H9 (cell line): ENCODE measurements around the gene HS3ST1. TPM values are rescaled to one million over a fixed set of nuclear protein-coding genes. Genes with fewer than 3 reads are reported as not detected.

Source experiments
- DNase-seq: peaks from one replicate; pipeline ENCODE4 v3.0.0-alpha.2; 2017
- H2AFZ ChIP-seq: one replicate; pipeline ENCODE4 v1.6.1; 2013; ENCODE audit warnings: mild to moderate bottlenecking, low read length, control low read depth, moderate library complexity
- H2AK5ac ChIP-seq: 2 replicates; pipeline ENCODE4 v1.6.1; 2013; ENCODE audit warnings: low read length, control low read depth, mixed read lengths; ENCODE audit not compliant: insufficient read length
- H2BK120ac ChIP-seq: one replicate; pipeline ENCODE4 v1.6.1; 2013; ENCODE audit warnings: low read depth, mild to moderate bottlenecking, low read length, control low read depth, inconsistent platforms; ENCODE audit not compliant: poor library complexity, severe bottlenecking
- H2BK12ac ChIP-seq: 2 replicates; pipeline ENCODE4 v1.6.1; 2013; ENCODE audit warnings: low read length, control low read depth, mixed read lengths, low read depth; ENCODE audit not compliant: insufficient read length
- H2BK15ac ChIP-seq: 2 replicates; pipeline ENCODE4 v1.6.1; 2013; ENCODE audit warnings: low read depth, low read length, control low read depth
- H2BK20ac ChIP-seq: one replicate; pipeline ENCODE4 v1.6.1; 2013; ENCODE audit warnings: low read depth, mild to moderate bottlenecking, low read length, control low read depth, inconsistent platforms; ENCODE audit not compliant: poor library complexity, severe bottlenecking
- H2BK5ac ChIP-seq: 2 replicates; pipeline ENCODE4 v1.6.1; 2013; ENCODE audit warnings: low read length, control low read depth, mixed read lengths; ENCODE audit not compliant: insufficient read length
- H3K14ac ChIP-seq: 2 replicates; pipeline ENCODE4 v1.6.1; 2013; ENCODE audit warnings: low read length, control low read depth; ENCODE audit not compliant: insufficient read depth
- H3K18ac ChIP-seq: 2 replicates; pipeline ENCODE4 v1.6.1; 2013; ENCODE audit warnings: low read depth, mild to moderate bottlenecking, mixed read lengths, low read length, control low read depth; ENCODE audit not compliant: insufficient read length
- H3K23ac ChIP-seq: 2 replicates; pipeline ENCODE4 v1.6.1; 2013; ENCODE audit warnings: low read length, control low read depth, mixed read lengths, low read depth; ENCODE audit not compliant: insufficient read length
- H3K23me2 ChIP-seq: 2 replicates; pipeline ENCODE4 v1.6.1; 2013; ENCODE audit warnings: low read depth, mild to moderate bottlenecking, mixed read lengths, low read length, control low read depth; ENCODE audit not compliant: insufficient read length, poor library complexity, severe bottlenecking
- H3K27ac ChIP-seq: 2 replicates; pipeline ENCODE4 v1.5.1; 2013; ENCODE audit warnings: low read length, control low read depth, mixed read lengths, low read depth; ENCODE audit not compliant: insufficient read length
- H3K27me3 ChIP-seq: 2 replicates; pipeline ENCODE4 v1.6.1; 2013; ENCODE audit warnings: low read length, control low read depth, inconsistent platforms; ENCODE audit not compliant: insufficient read depth
- H3K4ac ChIP-seq: 2 replicates; pipeline ENCODE4 v1.6.1; 2013; ENCODE audit warnings: low read depth, mild to moderate bottlenecking, control low read depth, inconsistent platforms, low read length, moderate library complexity
- H3K4me1 ChIP-seq: 2 replicates; pipeline ENCODE4 v1.6.1; 2013; ENCODE audit warnings: low read length, control low read depth, inconsistent platforms; ENCODE audit not compliant: insufficient read depth
- H3K4me2 ChIP-seq: 2 replicates; pipeline ENCODE4 v1.6.1; 2013; ENCODE audit warnings: low read length, control low read depth, mixed read lengths; ENCODE audit not compliant: insufficient read length, insufficient read depth
- H3K56ac ChIP-seq: 2 replicates; pipeline ENCODE4 v1.6.1; 2013; ENCODE audit warnings: low read depth, mild to moderate bottlenecking, mixed read lengths, low read length, control low read depth; ENCODE audit not compliant: insufficient read length
- H3K79me1 ChIP-seq: 2 replicates; pipeline ENCODE4 v1.6.1; 2013; ENCODE audit warnings: low read depth, mild to moderate bottlenecking, moderate library complexity, low read length, control low read depth, inconsistent platforms; ENCODE audit not compliant: insufficient read depth, poor library complexity, severe bottlenecking
- H3K79me2 ChIP-seq: 2 replicates; pipeline ENCODE4 v1.6.1; 2013; ENCODE audit warnings: low read length, control low read depth, inconsistent platforms; ENCODE audit not compliant: insufficient read depth
- H3K9ac ChIP-seq: 2 replicates; pipeline ENCODE4 v1.6.1; 2013; ENCODE audit warnings: low read length, control low read depth, mixed read lengths; ENCODE audit not compliant: insufficient read length; ENCODE audit errors: extremely low read depth
- H3K9me3 ChIP-seq: one replicate; pipeline ENCODE4 v1.6.1; 2013; ENCODE audit warnings: low read depth, low read length, inconsistent platforms; ENCODE audit not compliant: control insufficient read depth
- H3T11ph ChIP-seq: one replicate; pipeline ENCODE4 v1.6.1; 2013; ENCODE audit warnings: mild to moderate bottlenecking, low read length, control low read depth, inconsistent platforms
- H4K20me1 ChIP-seq: one replicate; pipeline ENCODE4 v1.6.1; 2013; ENCODE audit not compliant: control insufficient read depth, insufficient read length, insufficient read depth
- H4K5ac ChIP-seq: 2 replicates; pipeline ENCODE4 v1.6.1; 2013; ENCODE audit warnings: low read depth, mild to moderate bottlenecking, mixed read lengths, low read length, control low read depth; ENCODE audit not compliant: insufficient read length
- H4K8ac ChIP-seq: replicated peaks from 2 replicates; pipeline ENCODE4 v1.6.1; 2013; ENCODE audit warnings: low read length, control low read depth, mixed read lengths, low read depth; ENCODE audit not compliant: insufficient read length
- H4K91ac ChIP-seq: 2 replicates; pipeline ENCODE4 v1.6.1; 2013; ENCODE audit warnings: low read depth, mild to moderate bottlenecking, moderate library complexity, mixed read lengths, low read length, control low read depth; ENCODE audit not compliant: insufficient read length
- H3K27ac Mint-ChIP-seq, 3 experiments: 2 replicates in 2 of 3; 3 replicates in 1 of 3; pipeline ENCODE4 v1.8.0; 2020 to 2021; ENCODE audit warnings: mixed read lengths in 3 of 3, mild to moderate bottlenecking in 1 of 3, moderate library complexity in 1 of 3
- H3K27me3 Mint-ChIP-seq: 2 replicates; pipeline ENCODE4 v1.8.0; 2021; ENCODE audit warnings: low read depth, mild to moderate bottlenecking, moderate library complexity, mixed read lengths
- H3K36me3 Mint-ChIP-seq, 3 experiments: 2 replicates in 2 of 3; 3 replicates in 1 of 3; pipeline ENCODE4 v1.8.0; 2020 to 2021; ENCODE audit warnings: low read depth in 3 of 3, mixed read lengths in 3 of 3; ENCODE audit not compliant: insufficient read depth in 1 of 3
- H3K4me1 Mint-ChIP-seq, 2 experiments: 2 replicates each; pipeline ENCODE4 v1.8.0; 2020; ENCODE audit warnings: mixed read lengths in 2 of 2
- H3K4me3 Mint-ChIP-seq, 2 experiments: 2 replicates in 1 of 2; 3 replicates in 1 of 2; pipeline ENCODE4 v1.8.0; 2020 to 2021; ENCODE audit warnings: mild to moderate bottlenecking in 2 of 2, mixed read lengths in 2 of 2, moderate library complexity in 1 of 2
- H3K9me3 Mint-ChIP-seq, 2 experiments: 2 replicates in 1 of 2; 3 replicates in 1 of 2; pipeline ENCODE4 v1.8.0; 2020; ENCODE audit warnings: mild to moderate bottlenecking in 2 of 2, mixed read lengths in 2 of 2, moderate library complexity in 1 of 2
- WGBS: extraction: QIAGEN DNeasy Blood & Tissue Kit; methylation state at CpG from one replicate; pipeline ENCODE4 v1.1.7; 2013; ENCODE audit warnings: missing lambda C conversion rate, low lambda C conversion rate, mixed read lengths; ENCODE audit not compliant: insufficient read length; ENCODE audit errors: extremely low coverage; 5-methylcytosine and 5-hydroxymethylcytosine counted together
- total RNA-seq: library from RNA; stranded (reverse); gene quantifications from 2 replicates; pipeline ENCODE4 v1.2.1, GENCODE V29; 2021
- TF ChIP-seq, protein P1 (sequence below): fragments of 200-600 bp; sonication (generic); conservative IDR thresholded peaks from 3 replicates; pipeline ENCODE4 v1.8.0; 2021; ENCODE audit warnings: antibody characterized with exemption, mild to moderate bottlenecking

Gene HS3ST1
- total RNA-seq, 1 experiment from 2014 or later, result 0.04 TPM

DNA sequence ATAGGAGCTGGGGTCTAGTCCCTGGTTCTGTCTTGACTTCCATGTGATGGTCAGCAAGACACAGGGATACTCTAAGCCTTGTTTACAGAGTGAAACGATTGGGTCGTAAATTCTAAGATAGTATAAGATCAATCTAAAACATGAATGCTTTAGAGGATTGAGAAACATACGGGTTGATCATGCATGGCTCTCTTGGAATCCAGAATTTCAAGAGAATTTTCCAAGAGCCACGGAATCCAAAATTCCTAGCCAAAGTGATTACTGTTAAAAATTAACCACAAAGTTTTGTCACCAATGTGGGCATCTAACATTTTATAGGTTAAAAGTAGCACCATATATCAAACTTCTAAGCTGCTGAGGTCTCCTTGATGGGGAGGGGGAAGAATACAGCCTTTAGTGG lies 16.5 kb downstream of the HS3ST1 start:
- no peak overlapping the region for H3K27ac ChIP-seq
- Mint-ChIP-seq H3K27ac (no peak overlapping the region), H3K4me1 (peaks cover 6 to 7% of the 10 kb centered on the region in 2 experiments), H3K36me3 (no peaks in the 10 kb centered on the region; a peak in 1 of 7 replicates), H3K4me3 (no peak overlapping the region), H3K9me3 (no peaks in the 10 kb centered on the region), H3K27me3 (no peaks in the 10 kb centered on the region)
- H3K9me3 ChIP-seq, result no peaks in the 10 kb centered on the region
- no peak overlapping the region for H3K18ac ChIP-seq
- H3T11ph ChIP-seq, result no peak overlapping the region
- no peak overlapping the region for H2BK20ac ChIP-seq
- H3K23ac ChIP-seq, result no peak overlapping the region
- WGBS, result no CpG with 5 or more reads among the region's 4 CpGs
- DNase-seq, result no peak
- H3K4me2 ChIP-seq, result no peak overlapping the region
- H2BK5ac ChIP-seq, result no peak overlapping the region
- no peaks in the 10 kb centered on the region for H3K79me2 ChIP-seq
- no peak overlapping the region for H3K56ac ChIP-seq
- H4K20me1 ChIP-seq, result no peaks in the 10 kb centered on the region
- H3K27me3 ChIP-seq, result no peaks in the 10 kb centered on the region
- H3K4ac ChIP-seq, result no peak overlapping the region
- no peak overlapping the region for H4K91ac ChIP-seq
- H4K8ac ChIP-seq, result no peak overlapping the region
- no peak overlapping the region for H2AK5ac ChIP-seq
- H3K14ac ChIP-seq, result no peak overlapping the region
- H2BK12ac ChIP-seq, result no peak overlapping the region
- no peak overlapping the region for H4K5ac ChIP-seq
- H3K9ac ChIP-seq, result no peak overlapping the region
- H3K79me1 ChIP-seq, result no peaks in the 10 kb centered on the region
- no peak overlapping the region for H2BK120ac ChIP-seq
- H2AFZ ChIP-seq, result no peak overlapping the region
- TF ChIP-seq, protein P1, sequence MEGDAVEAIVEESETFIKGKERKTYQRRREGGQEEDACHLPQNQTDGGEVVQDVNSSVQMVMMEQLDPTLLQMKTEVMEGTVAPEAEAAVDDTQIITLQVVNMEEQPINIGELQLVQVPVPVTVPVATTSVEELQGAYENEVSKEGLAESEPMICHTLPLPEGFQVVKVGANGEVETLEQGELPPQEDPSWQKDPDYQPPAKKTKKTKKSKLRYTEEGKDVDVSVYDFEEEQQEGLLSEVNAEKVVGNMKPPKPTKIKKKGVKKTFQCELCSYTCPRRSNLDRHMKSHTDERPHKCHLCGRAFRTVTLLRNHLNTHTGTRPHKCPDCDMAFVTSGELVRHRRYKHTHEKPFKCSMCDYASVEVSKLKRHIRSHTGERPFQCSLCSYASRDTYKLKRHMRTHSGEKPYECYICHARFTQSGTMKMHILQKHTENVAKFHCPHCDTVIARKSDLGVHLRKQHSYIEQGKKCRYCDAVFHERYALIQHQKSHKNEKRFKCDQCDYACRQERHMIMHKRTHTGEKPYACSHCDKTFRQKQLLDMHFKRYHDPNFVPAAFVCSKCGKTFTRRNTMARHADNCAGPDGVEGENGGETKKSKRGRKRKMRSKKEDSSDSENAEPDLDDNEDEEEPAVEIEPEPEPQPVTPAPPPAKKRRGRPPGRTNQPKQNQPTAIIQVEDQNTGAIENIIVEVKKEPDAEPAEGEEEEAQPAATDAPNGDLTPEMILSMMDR, result no peak
- peaks cover 4% of the 10 kb centered on the region; the same call in 1 of the 2 replicates for H3K4me1 ChIP-seq
- H2BK15ac ChIP-seq, result no peak overlapping the region
- H3K23me2 ChIP-seq, result no peaks in the 10 kb centered on the region
